GM10248 (cell line): ENCODE results near the gene TM7SF2.

ENCODE experiments used
- CTCF ChIA-PET: fragments of 300-600 bp; sonication (Branson Sonifier 250); formaldehyde crosslinking; extraction: SDS; loops from one replicate; lab custom pipeline; 2021; ENCODE audit warnings: antibody characterized with exemption; lab: Yijun Ruan, JAX
- POLR2A ChIA-PET: fragments of 350-650 bp; sonication (Branson Sonifier 250); formaldehyde crosslinking; extraction: SDS; loops from one replicate; lab custom pipeline; 2020; ENCODE audit warnings: antibody characterized with exemption; lab: Yijun Ruan, JAX
- DNase-seq: peaks from one replicate; pipeline ENCODE4 v3.0.0; 2012; ENCODE audit errors: extremely low spot score
- CTCF ChIP-seq: IDR thresholded peaks from 2 replicates; pipeline ENCODE4 v1.5.1; 2012; ENCODE audit warnings: mild to moderate bottlenecking, low read depth; ENCODE audit errors: extremely low read depth, missing control alignments, control extremely low read depth

The TM7SF2 gene

DNA sequence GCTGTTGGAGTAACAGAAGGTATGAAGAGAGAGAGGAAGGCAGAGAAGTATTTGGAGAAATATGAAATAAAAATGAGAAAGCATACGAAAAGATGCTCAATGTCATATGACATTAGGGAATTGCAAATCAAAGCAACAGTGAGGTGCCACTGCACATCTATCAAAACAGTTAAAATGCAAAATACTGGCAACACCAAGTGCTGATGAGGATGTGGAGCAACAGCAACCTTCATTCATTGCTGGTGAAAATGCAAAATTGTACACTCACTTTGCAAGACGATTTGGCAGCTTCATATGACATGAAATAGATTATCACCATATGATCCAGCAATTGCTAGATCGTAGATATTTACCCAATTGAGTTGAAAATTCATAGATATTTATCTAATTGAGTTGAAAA lies 49.0 kb downstream of the TM7SF2 start:
- no peak for DNase-seq
- no peak for TF ChIP-seq CTCF
- CTCF ChIA-PET: no interaction called here
- POLR2A ChIA-PET: no interaction called here

GRCh38 chr11:65163684-65164083 lies 52.0 kb downstream of the TM7SF2 start:
- no peak for DNase-seq
- no peak for TF ChIP-seq CTCF
- ChIA-PET CTCF (interaction anchor here (1.1 kb wide), 1 partner anchor 315 kb away, joined by 3 read pairs; no protein-coding TSS in a partner anchor), POLR2A (no interaction called here)
